NCI-H774 (cell line): ENCODE measurements around the gene HCN4.

Source experiments
- DNase-seq: peaks from one replicate; lab custom pipeline; 2025; lab: John Stamatoyannopoulos, UW

HCN4 gene

GRCh38 chr15:73378089-73378488 is 9.3 kb upstream of the HCN4 start:
- DNase-seq, result no peak

- DNase-seq, result peak; percentile 48
These were observed 7.1 kb upstream of the HCN4 start for GRCh38 chr15:73375755-73376305.

- no peak for DNase-seq
These were observed 6.3 kb upstream of the HCN4 start for GRCh38 chr15:73375012-73375411.

GRCh38 chr15:73374604-73375003 is 5.8 kb upstream of the HCN4 start:
- DNase-seq, result no peak

DNA sequence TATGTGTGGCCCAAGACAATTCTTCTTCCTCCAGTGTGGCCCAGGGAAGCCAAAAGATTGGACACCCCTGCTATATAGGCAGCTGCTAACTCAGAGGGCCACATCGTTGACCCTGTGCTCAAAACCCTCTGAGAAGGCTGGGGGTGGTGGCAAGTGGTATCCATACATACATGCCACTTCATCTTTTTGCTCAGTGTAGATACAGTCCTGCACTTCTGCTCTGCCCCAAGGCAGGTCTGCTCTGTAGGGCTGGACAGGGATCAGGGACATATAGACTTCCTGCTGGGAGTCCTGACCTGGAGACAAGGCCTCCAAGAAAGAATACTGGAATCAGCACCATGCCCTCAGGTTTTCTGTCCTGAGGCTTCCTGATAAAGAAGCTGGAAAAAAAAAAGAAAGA is 4.5 kb upstream of the HCN4 start:
- DNase-seq, result no peak

DNA sequence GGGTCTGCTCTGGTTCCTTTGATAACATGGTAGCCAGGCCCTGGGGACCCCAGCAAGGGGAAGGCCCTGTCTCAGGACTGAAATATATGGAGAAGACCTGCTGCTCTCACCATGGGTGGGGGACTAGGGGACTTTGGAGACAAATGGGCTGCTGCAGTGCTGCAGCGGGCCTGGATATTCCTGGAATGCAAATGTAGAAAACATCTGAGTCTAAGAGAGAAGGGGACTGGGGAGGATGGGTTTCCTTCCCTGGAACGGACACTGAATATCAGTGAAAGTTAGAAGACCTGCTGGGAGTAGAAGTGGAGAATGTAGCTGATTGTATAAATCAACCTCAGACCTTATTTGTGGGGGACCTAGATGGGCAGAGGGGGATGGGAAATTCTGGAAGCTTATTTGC is 3.1 kb upstream of the HCN4 start:
- DNase-seq, result no peak

GRCh38 chr15:73370151-73370550 is 1.4 kb upstream of the HCN4 start:
- DNase-seq, result no peak

DNA sequence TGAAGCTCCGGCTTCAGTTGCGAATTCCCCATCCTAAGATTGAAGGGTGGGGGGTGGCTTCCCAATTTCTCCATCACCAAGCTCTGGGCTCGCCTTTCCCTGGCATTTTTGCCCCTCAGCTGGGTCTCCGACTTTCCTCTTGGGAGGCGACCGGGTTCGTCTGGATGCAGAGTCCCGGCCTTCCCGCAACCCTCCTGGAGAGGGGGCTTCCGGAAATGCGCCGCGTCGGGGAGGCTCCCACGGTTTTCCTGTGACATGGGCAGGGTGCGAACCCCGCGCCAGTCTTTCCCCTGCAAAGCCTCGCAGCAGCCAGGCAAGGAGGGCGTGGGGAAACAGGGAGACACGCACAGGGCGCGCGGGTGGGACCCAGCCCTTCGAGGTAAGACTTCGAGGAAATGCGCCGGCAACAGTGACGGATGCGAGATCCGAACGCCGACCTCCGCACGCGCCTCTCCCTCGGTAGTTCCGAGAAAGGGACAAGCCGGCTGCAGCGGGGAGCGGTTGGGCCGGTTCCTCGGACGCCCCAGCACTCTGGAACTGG is 466 bp upstream of the HCN4 start:
- no peak for DNase-seq

DNA sequence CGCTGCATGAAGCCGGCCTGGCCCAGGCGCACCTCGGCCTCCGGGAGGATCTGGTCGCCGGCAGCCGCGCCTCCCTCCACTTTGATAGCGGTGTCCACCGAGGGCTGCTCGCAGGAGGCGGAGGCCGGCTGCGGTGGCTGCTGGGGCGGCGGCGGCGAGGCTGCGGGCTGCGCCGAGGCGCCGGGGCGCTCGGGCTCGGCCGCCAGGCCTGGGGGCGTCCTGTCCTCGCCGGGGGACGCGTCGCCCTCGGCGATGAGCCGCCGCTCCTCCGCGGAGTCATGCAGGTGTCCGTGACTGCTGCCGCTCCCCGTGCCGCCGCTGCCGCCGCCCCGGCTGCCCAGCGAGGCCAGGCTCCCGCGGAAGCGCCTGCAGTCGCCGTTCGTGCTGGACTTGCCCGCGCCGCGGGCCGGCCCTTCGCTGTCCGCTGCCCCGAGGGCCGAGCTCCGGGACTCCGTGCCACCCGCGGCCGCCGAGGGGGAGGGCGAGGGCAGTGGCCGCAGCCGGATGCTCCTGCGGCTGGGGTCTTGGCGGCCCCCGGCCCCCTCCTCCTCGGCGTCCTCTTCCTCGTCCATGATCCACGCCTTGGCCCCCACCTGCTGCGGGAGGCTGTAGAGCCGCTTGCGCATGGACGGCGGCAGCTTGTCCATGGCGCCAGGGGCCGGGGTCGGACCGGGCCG is 996 bp downstream of the HCN4 start:
- DNase-seq, result no peak

DNA sequence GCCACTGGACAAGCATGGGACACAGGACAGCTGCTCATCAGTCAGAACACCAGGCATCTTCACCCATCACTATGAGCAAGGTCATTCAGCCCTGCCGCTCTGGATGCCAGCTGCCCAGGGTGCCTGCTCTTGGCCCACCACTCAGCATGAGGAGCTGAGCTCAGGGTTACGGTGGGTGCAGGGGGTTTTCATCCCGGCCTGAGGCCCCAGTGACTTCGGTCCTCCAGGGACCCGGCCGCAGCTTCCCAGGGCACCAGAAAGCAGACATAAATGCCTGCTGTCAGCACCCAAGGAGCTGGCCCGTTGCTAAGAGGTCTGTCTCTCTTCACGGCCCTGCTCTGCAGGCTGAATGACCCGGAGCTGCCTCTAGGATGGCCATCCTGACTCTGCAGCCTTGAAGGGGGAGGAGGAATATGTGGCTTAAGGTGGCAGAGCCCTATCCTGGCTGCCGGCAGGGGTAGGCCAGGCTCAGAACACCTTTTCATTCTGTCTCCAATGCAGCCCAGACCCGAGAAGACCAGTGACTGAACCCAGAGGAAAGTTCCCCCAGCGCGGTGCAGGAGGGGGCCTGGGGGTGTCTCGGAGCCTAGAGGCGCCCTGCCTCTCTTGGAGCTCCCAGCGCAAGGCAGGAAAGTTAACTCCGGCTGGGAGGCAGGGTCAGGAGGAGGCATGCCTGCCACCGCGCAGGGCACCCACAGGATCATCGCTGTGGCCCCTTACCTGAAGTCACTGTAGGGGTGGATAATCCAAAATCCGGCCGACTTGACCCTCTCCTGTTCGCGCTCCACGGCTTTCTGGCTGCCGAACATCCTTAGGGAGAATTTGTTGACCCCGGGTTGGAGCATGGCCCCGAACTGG is 1.8 kb downstream of the HCN4 start:
- no peak for DNase-seq

DNA sequence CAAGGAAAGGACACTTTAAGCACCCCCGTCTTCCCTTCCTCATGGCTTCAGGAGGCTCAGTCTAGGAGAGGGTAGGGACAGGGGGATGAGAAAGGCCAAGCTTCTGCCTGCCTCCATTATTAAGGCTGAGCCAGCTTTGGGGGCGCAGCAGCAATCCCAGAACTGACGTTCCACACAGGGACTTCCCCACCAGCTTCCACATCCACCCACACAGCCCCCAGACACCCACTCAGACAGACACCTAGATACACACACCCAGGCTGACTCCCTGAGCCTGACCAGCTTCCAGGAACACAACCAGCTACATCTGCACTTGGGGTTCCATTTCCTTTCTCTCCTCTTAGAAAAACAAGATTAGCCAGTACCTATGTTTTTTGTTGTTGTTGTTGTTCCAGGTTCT is 4.7 kb downstream of the HCN4 start:
- DNase-seq, result no peak

GRCh38 chr15:73362900-73363299 is 5.9 kb downstream of the HCN4 start:
- DNase-seq, result no peak

GRCh38 chr15:73361337-73361736 is 7.4 kb downstream of the HCN4 start:
- no peak for DNase-seq

DNA sequence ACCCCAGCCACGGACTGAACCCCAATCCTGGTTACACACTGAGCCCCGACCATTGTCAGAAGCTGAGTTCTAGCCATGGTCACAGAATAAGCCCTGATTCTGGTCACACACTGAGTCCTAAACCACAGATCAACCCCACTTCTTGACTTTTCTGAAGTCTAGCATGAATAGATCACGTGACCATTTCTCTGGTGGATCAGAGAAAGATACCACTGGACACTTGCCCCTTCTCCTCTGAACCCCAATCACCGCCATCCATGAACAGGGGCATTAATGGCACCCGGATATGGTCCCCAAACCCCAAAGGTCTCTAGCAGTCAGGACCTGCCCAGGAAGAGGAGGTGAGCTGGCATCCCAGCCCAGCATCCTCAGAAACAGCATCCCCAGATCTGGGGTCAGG is 9.1 kb downstream of the HCN4 start:
- DNase-seq, result no peak

- DNase-seq, result peak; percentile 78
These were observed 10.6 kb downstream of the HCN4 start for GRCh38 chr15:73357999-73358665.

- no peak for DNase-seq
These were observed 13.0 kb downstream of the HCN4 start for GRCh38 chr15:73355612-73356265.

DNA sequence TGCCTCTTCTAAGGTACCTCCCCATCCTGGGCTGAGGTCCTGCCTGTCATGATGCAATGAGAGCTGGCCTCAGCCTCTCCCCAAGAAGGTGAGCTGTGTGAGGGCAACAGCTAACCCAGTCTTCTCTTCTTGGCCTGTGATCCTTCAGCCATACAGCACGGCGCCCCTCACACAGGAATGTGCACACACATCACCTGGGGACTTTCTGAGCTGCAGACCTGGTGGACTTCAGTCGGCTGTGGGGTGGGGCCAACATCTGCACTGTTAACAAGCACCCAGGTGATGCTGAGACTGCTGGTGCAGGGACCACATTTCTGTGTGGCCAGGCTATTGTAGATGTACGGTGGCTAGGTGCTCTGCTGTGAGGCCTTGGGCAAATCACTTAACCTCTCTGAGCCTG is 14.5 kb downstream of the HCN4 start:
- no peak for DNase-seq

GRCh38 chr15:73353734-73354133 is 15.0 kb downstream of the HCN4 start:
- DNase-seq, result no peak

DNA sequence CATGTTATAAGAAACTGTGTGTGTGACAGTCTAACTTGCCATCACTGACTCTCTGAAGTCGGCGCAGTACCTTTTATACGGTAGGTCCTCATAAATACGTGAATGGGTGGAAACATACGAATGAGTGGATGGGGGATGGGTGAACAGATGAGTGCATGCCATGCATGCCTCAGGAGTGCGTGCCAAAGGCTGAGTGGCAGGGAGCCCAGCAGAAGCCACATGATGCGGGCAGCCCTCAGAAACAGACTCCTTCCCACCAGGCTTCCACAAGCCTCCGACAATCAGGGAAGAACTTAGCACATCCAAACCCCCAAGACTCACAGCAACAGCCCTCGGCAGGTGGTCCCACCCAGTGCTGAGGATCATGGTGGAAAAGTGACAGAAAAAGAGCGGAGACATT is 16.7 kb downstream of the HCN4 start:
- no peak for DNase-seq

DNA sequence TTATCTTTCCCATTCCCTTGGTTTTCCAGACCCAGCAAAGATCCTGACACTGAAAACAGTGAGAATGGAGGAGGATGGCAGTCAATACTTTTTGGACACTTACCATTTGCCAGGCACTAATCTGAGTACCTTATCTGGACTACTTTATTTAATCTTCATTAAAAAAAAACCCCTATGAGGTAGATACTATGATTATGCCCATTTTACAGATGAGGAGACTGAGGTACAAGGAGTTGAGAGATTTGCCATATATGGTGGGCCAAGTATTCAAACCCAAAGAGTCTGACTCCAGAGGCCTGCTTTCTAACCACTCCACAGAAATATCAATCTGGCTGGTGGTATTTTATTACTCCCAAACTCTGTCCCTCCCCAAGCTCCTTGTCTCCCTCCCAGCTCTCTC is 19.6 kb downstream of the HCN4 start:
- DNase-seq, result no peak

DNA sequence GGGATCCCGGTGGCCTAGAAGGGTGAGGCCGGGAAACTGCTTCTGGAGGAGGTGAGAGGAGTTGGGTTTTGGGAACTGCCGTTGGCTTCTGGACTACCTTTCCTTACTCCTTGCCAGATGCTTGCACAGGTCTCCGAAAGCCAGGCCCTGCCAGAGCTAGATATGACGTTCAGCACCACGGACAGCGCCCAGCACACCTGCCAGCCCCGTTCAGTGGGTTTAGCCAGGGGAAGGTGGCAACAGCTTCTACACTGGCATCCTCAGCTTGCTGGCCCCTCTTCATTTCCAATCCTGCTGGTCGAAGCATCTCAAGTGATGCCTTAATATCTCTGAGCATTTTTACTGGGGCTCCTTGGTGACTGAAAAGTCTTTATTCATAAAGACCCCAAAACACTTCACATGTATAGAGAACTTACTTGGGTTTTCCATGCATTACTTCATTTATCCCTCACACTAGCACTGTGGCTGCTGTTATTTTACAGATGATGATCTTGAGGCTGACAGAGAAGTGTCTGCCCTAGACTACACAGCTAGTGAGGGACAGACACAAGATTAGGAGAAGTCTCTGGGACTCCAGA is 21.9 kb downstream of the HCN4 start:
- no peak for DNase-seq

- DNase-seq, result peak; percentile 93
These were observed 23.1 kb downstream of the HCN4 start for GRCh38 chr15:73345658-73346057.
